GM11168 (cell line): Measurements from ENCODE around the gene TOR3A.
"Not testable (repeated sequence)": the region's sequence is repeated elsewhere in the genome, so short reads cannot be mapped to it uniquely, and the experiment has no call there.

Experiments
- in situ Hi-C: fragments of 300-500 bp; cut with MboI; formaldehyde crosslinking; loops from one replicate; pipeline ENCODE4 v1.12.0; 2022; ENCODE audit warnings: low sequenced_read_pairs; ENCODE audit not compliant: unreplicated experiment

TOR3A gene

GRCh38 chr1:179081687-179082332, at the start of gene TOR3A:
Gene TOR3A, plus strand, starts transcription at chr1:179082070. Its CDS starts 59 bp downstream, at chr1:179082129.
- in situ Hi-C loops, result no loop called here

GRCh38 chr1:179034720-179035119, 47.1 kb upstream of the TOR3A start:
- in situ Hi-C loops, result no loop called here

GRCh38 chr1:179036844-179037465, 44.9 kb upstream of the TOR3A start:
- in situ Hi-C loops, result no loop called here

GRCh38 chr1:179038528-179039281, 43.2 kb upstream of the TOR3A start:
- in situ Hi-C loops, result no loop called here

GRCh38 chr1:179039502-179040174, 42.2 kb upstream of the TOR3A start:
- in situ Hi-C loops, result not testable (repeated sequence)

GRCh38 chr1:179040175-179040551, 41.7 kb upstream of the TOR3A start:
- in situ Hi-C loops, result not testable (repeated sequence)

- in situ Hi-C loops, result no loop called here
Measured at GRCh38 chr1:179042087-179042486, 39.8 kb upstream of the TOR3A start.

GRCh38 chr1:179042700-179043099, 39.2 kb upstream of the TOR3A start:
- in situ Hi-C loops, result no loop called here

GRCh38 chr1:179043266-179043665, 38.6 kb upstream of the TOR3A start:
- in situ Hi-C loops, result no loop called here

- in situ Hi-C loops, result no loop called here
Measured at GRCh38 chr1:179043907-179044306, 38.0 kb upstream of the TOR3A start.

GRCh38 chr1:179046808-179047635, 34.8 kb upstream of the TOR3A start:
- in situ Hi-C loops, result no loop called here

- in situ Hi-C loops, result no loop called here
Measured at GRCh38 chr1:179047636-179047997, 34.3 kb upstream of the TOR3A start.

- in situ Hi-C loops, result no loop called here
Measured at GRCh38 chr1:179048339-179049124, 33.3 kb upstream of the TOR3A start.

- in situ Hi-C loops, result no loop called here
Measured at GRCh38 chr1:179052776-179053175, 29.1 kb upstream of the TOR3A start.

- in situ Hi-C loops, result no loop called here
Measured at GRCh38 chr1:179053486-179053885, 28.4 kb upstream of the TOR3A start.

- in situ Hi-C loops, result no loop called here
Measured at GRCh38 chr1:179055937-179056336, 25.9 kb upstream of the TOR3A start.

- in situ Hi-C loops, result no loop called here
Measured at GRCh38 chr1:179058487-179059483, 23.1 kb upstream of the TOR3A start.
